ENCODE measurements around the gene CLDN18.

Gene CLDN18

GRCh38 chr3:138009476-138010272, at the start of gene CLDN18:
Gene CLDN18, plus strand, starts transcription at chr3:138010165. Its CDS starts 61 bp downstream, at chr3:138010226.
- no peak for DNase-seq

GRCh38 chr3:137962251-137962650, 47.7 kb upstream of the CLDN18 start:
- DNase-seq = no peak

- no peak for DNase-seq
Observed at GRCh38 chr3:137963463-137963862, 46.5 kb upstream of the CLDN18 start.

- peak in 1 of 4 experiments; percentile 6 for DNase-seq
Observed at GRCh38 chr3:137970914-137971831, 38.8 kb upstream of the CLDN18 start.

DNA sequence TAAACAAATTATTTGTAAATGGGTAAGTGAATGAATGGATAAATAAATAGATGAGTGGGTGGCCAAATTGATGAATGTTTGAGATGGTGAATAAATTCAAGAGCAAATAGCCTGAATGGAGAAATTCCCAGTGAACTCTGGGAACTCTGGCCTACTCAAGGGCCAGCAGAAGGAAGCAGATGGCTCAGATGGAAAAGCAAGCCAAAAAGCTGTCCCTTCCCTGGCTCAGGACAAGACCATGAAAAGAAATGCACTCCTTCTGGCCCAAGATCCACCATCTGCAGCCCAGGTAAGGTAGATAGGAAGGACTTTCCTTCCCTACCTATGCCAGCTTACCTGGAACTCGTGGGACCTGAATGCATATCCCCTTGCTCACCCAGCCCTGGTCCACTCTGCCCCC, 37.6 kb upstream of the CLDN18 start:
- no peak for DNase-seq

DNA sequence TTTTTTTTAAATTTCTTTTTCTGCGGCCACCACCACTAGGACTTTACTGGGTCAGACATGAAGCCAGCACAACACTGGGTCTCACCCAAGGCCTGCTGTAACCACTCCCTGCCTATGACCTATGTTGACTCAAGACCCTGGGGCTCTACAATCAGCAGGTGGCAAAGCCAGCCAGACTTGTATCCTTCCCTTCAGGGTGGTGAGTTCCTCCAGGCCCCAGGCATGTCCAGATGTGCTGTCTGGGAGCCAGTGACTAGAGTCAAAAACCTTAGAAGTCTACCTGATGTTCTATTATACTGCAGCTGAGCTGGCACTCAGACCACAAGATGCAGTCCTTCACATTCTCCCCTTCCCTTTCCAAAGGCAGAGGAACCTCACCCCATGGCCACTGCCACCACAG, 31.6 kb upstream of the CLDN18 start:
- DNase-seq = no peak

GRCh38 chr3:137987723-137988122, 22.2 kb upstream of the CLDN18 start:
- DNase-seq = no peak

DNA sequence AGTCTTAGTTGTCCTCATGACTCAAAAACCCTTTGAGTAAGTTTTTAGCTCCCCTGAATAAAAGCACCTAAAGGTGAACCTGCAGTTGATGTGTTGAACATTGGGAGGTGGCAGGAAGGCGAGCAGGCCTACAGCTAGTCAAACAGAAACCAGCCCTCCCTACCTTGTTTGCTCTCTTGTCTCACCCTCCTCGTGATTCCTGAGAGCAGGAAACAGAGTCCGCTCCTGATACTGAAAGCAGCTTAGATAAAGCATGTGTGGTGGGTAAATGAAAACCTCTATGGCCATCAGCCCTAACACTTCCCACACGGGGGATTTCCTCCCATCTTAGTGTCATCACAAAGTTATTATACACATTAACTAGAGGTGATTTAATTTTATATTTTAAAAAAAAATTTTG, 21.8 kb upstream of the CLDN18 start:
- no peak for DNase-seq

DNA sequence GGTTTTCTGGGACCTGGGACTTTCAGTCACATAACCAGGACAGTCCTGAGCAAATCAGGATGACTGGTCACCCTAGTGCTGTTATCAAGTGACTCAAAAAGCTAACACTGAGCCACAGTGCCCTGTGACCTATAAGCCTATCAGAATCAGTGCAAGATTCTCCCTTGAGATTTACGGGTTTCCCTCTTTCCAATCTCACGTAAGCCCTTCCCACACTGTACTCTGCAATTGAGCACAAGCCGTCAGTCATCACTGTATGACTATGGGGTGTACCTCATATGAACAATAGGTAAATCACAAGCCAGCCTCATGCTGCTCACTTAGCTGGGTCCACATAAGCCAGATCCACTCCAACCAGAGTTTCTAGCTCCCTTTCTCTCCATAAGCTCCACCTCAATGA, 21.0 kb upstream of the CLDN18 start:
- no peak for DNase-seq

DNA sequence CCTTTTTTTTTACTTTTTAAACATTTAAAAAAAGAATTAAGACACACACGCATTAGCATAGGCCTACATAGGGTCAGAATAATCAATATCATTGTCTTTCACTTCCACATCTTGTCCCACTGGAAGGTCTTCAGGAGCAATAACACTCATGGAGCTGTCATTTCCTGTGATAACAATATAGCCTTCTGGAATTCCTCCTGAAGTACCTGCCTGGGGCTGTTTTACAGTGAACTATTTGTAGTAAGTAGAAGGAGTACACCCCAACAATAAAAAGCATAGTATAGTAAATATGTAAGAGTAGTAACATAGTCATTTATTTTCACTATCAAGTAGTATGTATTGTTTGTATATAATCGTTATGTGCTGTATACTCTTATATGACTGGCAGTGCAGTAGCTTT, 19.5 kb upstream of the CLDN18 start:
- DNase-seq = no peak

GRCh38 chr3:137992592-137992991, 17.4 kb upstream of the CLDN18 start:
- no peak for DNase-seq

- no peak for DNase-seq
Observed at GRCh38 chr3:137998121-137999042, 11.6 kb upstream of the CLDN18 start.

DNA sequence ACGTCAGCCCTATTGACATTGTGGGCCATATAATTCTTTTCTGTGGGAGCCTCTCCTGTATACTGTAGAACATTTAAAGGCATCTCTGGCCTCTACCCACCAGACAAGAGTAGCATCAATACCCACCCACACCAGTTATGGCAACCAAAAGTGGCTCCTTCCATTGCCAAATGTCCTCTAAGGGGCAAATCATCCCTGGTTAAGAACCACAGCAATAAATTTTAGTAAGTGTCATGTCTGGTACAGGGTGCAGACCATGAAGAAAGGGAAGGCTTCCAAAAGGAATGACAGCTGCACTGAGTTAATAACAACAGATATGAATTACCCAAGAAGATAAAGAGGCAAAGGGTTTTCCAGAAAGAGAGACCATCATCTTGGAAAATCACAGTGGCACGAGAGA, 6.9 kb upstream of the CLDN18 start:
- DNase-seq = no peak

- no peak for DNase-seq
Observed at GRCh38 chr3:138005627-138006026, 4.3 kb upstream of the CLDN18 start.

- DNase-seq = no peak
Observed at GRCh38 chr3:138007898-138008297, 2.1 kb upstream of the CLDN18 start.

DNA sequence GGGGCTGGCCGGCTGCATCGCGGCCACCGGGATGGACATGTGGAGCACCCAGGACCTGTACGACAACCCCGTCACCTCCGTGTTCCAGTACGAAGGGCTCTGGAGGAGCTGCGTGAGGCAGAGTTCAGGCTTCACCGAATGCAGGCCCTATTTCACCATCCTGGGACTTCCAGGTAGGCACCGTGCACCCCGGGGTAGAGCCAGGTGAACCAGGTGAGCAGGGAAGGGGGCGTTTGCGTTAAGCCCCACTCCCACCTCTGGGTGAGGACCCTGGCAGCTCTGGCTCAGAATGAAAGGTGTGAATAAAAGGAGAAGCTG, 267 bp downstream of the CLDN18 start:
- DNase-seq = no peak

DNA sequence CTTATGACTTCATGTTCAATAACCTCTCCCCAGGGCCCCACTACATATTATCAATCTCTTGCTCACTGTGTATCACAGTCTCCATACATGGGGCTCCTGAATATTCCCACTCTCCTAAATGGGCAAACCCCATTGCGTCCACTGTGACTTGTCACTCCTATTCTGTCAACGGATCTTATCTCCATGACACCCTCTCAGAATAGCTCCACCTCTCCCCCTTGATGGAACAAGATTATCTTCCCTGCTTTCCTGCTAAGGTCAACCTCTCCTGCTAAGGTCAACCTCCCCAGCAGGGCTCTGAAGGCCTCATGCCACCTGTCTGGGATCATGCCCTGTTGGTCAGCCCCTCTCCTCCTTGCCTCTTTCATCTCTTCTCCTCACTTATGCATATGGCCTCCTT, 1.8 kb downstream of the CLDN18 start:
- DNase-seq = no peak

DNA sequence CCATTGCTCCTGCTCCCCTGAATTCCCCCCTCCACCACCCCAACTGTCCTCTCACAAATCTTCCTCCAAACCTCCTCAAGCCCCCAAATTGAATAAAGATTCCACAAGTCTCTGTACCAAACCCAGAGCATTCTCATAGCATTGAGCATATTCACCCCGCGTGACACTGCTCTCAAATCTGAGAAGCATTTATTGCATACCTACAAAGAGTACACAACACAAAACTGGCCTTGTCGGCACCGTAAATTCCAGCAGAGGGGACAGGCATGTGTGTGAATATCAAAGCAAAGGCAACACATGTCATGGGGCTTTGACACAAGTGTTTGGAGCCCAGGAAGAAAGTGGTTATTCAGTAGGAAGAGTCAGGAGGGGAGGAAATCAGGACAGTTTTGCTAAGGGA, 2.6 kb downstream of the CLDN18 start:
- no peak for DNase-seq

DNA sequence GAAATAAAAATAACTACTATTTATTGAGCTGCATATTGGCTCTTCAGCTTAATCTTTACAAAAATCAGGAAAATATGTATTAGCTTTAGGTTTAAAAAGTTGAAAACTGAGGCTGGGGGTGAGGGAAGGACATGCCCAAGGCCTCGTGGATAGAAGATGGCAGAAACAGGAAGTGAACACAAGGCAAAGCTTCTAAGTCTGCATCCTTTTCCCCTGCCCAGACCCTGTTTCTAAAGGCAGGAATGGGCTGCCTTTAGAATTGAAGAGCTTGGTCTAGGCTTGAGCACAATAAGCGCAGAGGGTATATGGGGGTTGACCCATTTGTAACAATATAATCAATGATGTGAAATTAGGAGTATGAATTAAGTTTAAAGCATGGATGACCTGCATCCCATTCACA, 6.1 kb downstream of the CLDN18 start:
- DNase-seq = no peak

GRCh38 chr3:138019281-138020069, 9.5 kb downstream of the CLDN18 start:
- no peak for DNase-seq

GRCh38 chr3:138023754-138024153, 13.8 kb downstream of the CLDN18 start:
- DNase-seq = no peak

GRCh38 chr3:138025553-138025952, 15.6 kb downstream of the CLDN18 start:
- DNase-seq = no peak
